HL-60 (cell line): Measurements from ENCODE around the gene PPP2R2D.

ENCODE experiments used
- DNase-seq, 2 experiments: peaks; one replicate each; pipeline ENCODE4 v3.0.0-alpha.2; 2010 to 2020; ENCODE audit warnings: low read depth in 1 of 2, low spot score in 1 of 2
- H3K27ac ChIP-seq: fragments of 250-450 bp; sonication (Bioruptor Pico); replicated peaks from 2 replicates; pipeline ENCODE4 v1.5.1; 2020; ENCODE audit warnings: mild to moderate bottlenecking, moderate library complexity
- H3K27me3 ChIP-seq: fragments of 250-450 bp; sonication (Bioruptor Pico); 2 replicates; pipeline ENCODE4 v1.5.1; 2021; ENCODE audit warnings: mild to moderate bottlenecking, moderate library complexity; ENCODE audit not compliant: insufficient read depth, poor library complexity, severe bottlenecking
- H3K4me3 ChIP-seq: replicated peaks from 2 replicates; pipeline ENCODE4 v1.5.1; 2011; ENCODE audit warnings: mild to moderate bottlenecking, control low read depth, low read length; ENCODE audit not compliant: insufficient read depth
- CTCF ChIP-seq: IDR thresholded peaks from one replicate; pipeline ENCODE4 v1.5.1; 2011; ENCODE audit warnings: low read length, control low read depth, inconsistent platforms; ENCODE audit not compliant: insufficient read depth
- GABPA ChIP-seq: IDR thresholded peaks from 2 replicates; pipeline ENCODE4 v1.6.1; 2012; ENCODE audit warnings: low read depth
- POLR2AphosphoS5 ChIP-seq: IDR thresholded peaks from 2 replicates; pipeline ENCODE4 v1.6.1; 2012; ENCODE audit warnings: low read depth
- REST ChIP-seq: IDR thresholded peaks from 2 replicates; pipeline ENCODE4 v1.6.1; 2012; ENCODE audit warnings: low read depth; ENCODE audit not compliant: insufficient replicate concordance
- SPI1 ChIP-seq: IDR thresholded peaks from 2 replicates; pipeline ENCODE4 v1.6.1; 2012; ENCODE audit warnings: low read depth, mild to moderate bottlenecking, borderline replicate concordance

Gene PPP2R2D

GRCh38 chr10:131978366-131978765 lies 77.6 kb downstream of the PPP2R2D start:
- Histone ChIP-seq H3K4me3 (no peak overlapping the region), H3K27ac (no peak overlapping the region), H3K27me3 (no peaks in the 10 kb centered on the region)
- no peak for DNase-seq
- TF ChIP-seq REST = no peak
- TF ChIP-seq SPI1 = no peak
- TF ChIP-seq CTCF = no peak
- TF ChIP-seq POLR2AphosphoS5 = no peak
- no peak for TF ChIP-seq GABPA

GRCh38 chr10:131978851-131979250 lies 78.0 kb downstream of the PPP2R2D start:
- Histone ChIP-seq H3K27ac (no peak overlapping the region), H3K4me3 (no peak overlapping the region), H3K27me3 (no peaks in the 10 kb centered on the region)
- no peak for DNase-seq
- no peak for TF ChIP-seq REST

- H3K27ac ChIP-seq = no peak overlapping the region
- no peak for TF ChIP-seq CTCF
- TF ChIP-seq SPI1 = no peak
- TF ChIP-seq POLR2AphosphoS5 = no peak
- no peak for TF ChIP-seq GABPA
- TF ChIP-seq REST = no peak
- no peaks in the 10 kb centered on the region for H3K27me3 ChIP-seq
- no peak overlapping the region for H3K4me3 ChIP-seq
- DNase-seq = no peak
Observed at GRCh38 chr10:131979336-131979735, 78.5 kb downstream of the PPP2R2D start.

GRCh38 chr10:131979821-131980270 lies 79.0 kb downstream of the PPP2R2D start:
- Histone ChIP-seq H3K4me3 (no peak overlapping the region), H3K27me3 (no peaks in the 10 kb centered on the region), H3K27ac (no peak overlapping the region)
- DNase-seq = no peak
- TF ChIP-seq REST = no peak
- TF ChIP-seq GABPA = no peak
- TF ChIP-seq CTCF = no peak
- TF ChIP-seq POLR2AphosphoS5 = no peak
- TF ChIP-seq SPI1 = no peak
